ENCODE results near the gene DNM3. TPM values are rescaled to one million over a fixed set of nuclear protein-coding genes. Genes with fewer than 3 reads are reported as not detected.

Gene DNM3
- total RNA-seq, 6 donors from 2014 or later, result 7.1 to 30.4 (median 10.3) TPM

DNA sequence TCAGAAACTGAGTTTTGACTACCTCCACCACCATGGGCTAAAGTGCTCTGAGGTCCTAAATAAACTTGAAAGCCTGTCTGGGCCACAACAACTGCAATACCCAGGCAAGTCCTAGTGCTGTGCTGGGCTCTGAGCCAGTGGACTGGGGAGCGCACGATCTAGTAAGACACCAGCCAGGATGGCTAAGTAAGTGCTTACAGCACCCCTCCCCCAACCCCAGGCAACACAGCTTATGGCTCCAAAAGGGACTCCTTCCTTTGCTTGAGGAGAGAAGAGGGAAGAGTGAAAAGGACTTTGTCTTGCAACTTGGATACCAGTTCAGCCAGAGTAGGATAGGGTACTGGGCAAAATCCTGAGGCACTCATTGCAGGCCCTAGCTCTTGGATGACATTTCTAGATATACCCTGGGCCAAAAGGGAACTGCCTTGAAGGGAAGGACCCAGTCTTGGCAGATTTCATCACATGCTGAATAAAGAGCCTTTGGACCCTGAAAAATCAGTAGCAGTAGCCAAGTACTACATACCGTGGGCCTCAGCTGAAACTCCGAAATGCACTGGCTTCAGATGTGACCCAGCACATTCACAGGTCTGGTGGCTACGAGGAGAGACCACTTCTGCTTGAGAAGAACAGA lies 580.8 kb downstream of the DNM3 start:
- Histone ChIP-seq H3K36me3 (no peaks in the 10 kb centered on the region), H3K27me3 (no peaks in the 10 kb centered on the region), H3K9me3 (no peaks in the 10 kb centered on the region), H3K4me3 (no peak overlapping the region), H3K4me1 (peaks cover 0 to under 1% (median 0%) of the 10 kb centered on the region in 4 donors), H3K27ac (no peak overlapping the region)
- TF ChIP-seq POLR2AphosphoS5 (IDR thresholded peaks at IDR 0.05), result no peak
- no peak for TF ChIP-seq EP300 (IDR thresholded peaks at IDR 0.05)
- TF ChIP-seq, protein P1, sequence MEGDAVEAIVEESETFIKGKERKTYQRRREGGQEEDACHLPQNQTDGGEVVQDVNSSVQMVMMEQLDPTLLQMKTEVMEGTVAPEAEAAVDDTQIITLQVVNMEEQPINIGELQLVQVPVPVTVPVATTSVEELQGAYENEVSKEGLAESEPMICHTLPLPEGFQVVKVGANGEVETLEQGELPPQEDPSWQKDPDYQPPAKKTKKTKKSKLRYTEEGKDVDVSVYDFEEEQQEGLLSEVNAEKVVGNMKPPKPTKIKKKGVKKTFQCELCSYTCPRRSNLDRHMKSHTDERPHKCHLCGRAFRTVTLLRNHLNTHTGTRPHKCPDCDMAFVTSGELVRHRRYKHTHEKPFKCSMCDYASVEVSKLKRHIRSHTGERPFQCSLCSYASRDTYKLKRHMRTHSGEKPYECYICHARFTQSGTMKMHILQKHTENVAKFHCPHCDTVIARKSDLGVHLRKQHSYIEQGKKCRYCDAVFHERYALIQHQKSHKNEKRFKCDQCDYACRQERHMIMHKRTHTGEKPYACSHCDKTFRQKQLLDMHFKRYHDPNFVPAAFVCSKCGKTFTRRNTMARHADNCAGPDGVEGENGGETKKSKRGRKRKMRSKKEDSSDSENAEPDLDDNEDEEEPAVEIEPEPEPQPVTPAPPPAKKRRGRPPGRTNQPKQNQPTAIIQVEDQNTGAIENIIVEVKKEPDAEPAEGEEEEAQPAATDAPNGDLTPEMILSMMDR (IDR thresholded peaks at IDR 0.05), result no peak
- no peak for TF ChIP-seq POLR2A (IDR thresholded peaks at IDR 0.05)
- WGBS, 2 donors, result 87 to 89% methylated on average over 3 to 5 of the region's 5 CpGs
- ATAC-seq (ENCODE audit: low FRiP score in 2 of 2) (no peak), DNase-seq (no peak)

DNA sequence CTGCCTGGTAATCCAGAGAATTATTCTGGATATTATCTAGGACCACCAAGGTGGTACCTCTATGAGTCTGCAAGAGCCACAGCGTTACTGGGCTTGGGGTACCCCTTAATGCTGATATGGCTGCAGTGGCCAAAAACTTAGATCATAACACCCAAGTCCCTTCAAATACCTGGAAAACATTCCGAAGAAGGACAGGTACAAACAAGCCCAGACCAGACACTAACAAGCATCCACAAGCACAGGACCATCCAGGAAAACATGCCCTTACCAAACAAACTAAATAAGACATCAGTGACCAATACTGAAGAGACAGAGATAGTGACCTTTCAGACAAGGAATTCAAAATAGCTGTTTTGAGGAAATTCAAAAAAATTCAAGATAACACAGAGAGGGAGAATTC lies 582.0 kb downstream of the DNM3 start:
- no peaks in the 10 kb centered on the region for H3K27me3 ChIP-seq
- 96 to 100% methylated on average over 2 of the region's 2 CpGs for WGBS, 2 donors
- H3K36me3 ChIP-seq, result no peaks in the 10 kb centered on the region
- H3K4me1 ChIP-seq, result peaks cover 0 to 6% (median 0%) of the 10 kb centered on the region in 4 donors
- no peaks in the 10 kb centered on the region for H3K9me3 ChIP-seq
- ATAC-seq (ENCODE audit: low FRiP score in 2 of 2) (no peak), DNase-seq (no peak)
- TF ChIP-seq POLR2A (IDR thresholded peaks at IDR 0.05) (no peak), POLR2AphosphoS5 (IDR thresholded peaks at IDR 0.05) (no peak), EP300 (IDR thresholded peaks at IDR 0.05) (no peak)
- TF ChIP-seq, protein P1 (IDR thresholded peaks at IDR 0.05), result no peak
- H3K27ac ChIP-seq, result no peak overlapping the region
- H3K4me3 ChIP-seq, result no peak overlapping the region

DNA sequence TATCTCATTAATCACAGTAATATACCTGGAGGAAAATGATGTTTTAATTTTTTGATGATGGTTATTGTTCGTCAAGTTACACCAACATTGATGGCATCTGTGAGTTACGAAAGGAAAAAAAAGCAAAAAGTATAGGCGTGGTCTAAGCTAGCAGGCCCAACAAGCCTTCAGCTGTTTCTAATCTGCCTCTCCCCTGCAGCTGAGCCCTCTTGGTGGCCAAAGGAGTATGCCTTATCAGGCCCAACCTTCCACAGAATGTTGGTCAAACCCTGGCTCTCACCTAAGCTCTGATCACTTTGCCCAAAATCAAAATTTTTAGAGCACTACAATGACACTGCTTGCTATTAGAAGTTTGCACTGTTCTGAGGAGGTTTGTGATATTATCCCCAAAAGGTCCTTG lies 584.0 kb downstream of the DNM3 start:
- ATAC-seq (ENCODE audit: low FRiP score in 2 of 2) (no peak), DNase-seq (no peak)
- H3K27me3 ChIP-seq, result no peaks in the 10 kb centered on the region
- H3K27ac ChIP-seq, result no peak overlapping the region
- no peak for TF ChIP-seq EP300 (IDR thresholded peaks at IDR 0.05)
- no peak for TF ChIP-seq POLR2AphosphoS5 (IDR thresholded peaks at IDR 0.05)
- no peak for TF ChIP-seq POLR2A (IDR thresholded peaks at IDR 0.05)
- TF ChIP-seq, protein P1 (IDR thresholded peaks at IDR 0.05), result no peak
- WGBS, 2 donors, result 84 to 89% methylated on average over 3 of the region's 3 CpGs
- H3K4me1 ChIP-seq, result peaks cover 0 to 6% (median 0%) of the 10 kb centered on the region in 4 donors
- no peaks in the 10 kb centered on the region for H3K9me3 ChIP-seq
- H3K4me3 ChIP-seq, result no peak overlapping the region
- H3K36me3 ChIP-seq, result no peaks in the 10 kb centered on the region

DNA sequence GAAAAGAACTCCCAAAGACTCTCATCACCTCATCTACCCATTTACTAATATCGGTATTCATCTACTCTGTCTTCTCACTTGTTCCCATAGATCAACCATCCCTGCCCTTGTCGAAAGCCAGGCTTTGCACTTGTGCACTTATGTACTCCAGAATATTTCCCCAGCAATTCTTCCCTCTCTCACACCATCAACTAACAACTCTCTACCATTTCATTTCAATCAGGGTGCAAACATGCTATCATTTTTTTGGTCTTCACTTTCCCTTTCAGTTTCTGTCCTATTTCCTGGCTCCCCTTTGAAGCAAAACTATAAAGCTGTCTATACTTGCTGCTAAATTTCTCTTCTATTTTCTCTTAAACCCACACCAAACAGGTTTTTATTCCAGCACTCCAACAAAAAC lies 585.9 kb downstream of the DNM3 start:
- ATAC-seq (ENCODE audit: low FRiP score in 2 of 2) (no peak), DNase-seq (no peak)
- H3K9me3 ChIP-seq, result no peaks in the 10 kb centered on the region
- peaks cover 3 to 11% (median 6%) of the 10 kb centered on the region in 4 donors for H3K4me1 ChIP-seq
- H3K27me3 ChIP-seq, result no peaks in the 10 kb centered on the region
- H3K36me3 ChIP-seq, result no peaks in the 10 kb centered on the region
- no peak overlapping the region for H3K4me3 ChIP-seq
- TF ChIP-seq POLR2AphosphoS5 (IDR thresholded peaks at IDR 0.05), result no peak
- TF ChIP-seq POLR2A (IDR thresholded peaks at IDR 0.05), result no peak
- TF ChIP-seq EP300 (IDR thresholded peaks at IDR 0.05), result no peak
- TF ChIP-seq, protein P1 (IDR thresholded peaks at IDR 0.05), result no peak
- WGBS, 2 donors, result 87 to 92% methylated on average over 2 of the region's 2 CpGs
- H3K27ac ChIP-seq, result no peak overlapping the region
